Prostate gland (tissue), 2 donors: ENCODE data around the gene NAP1L4.

Experiments used
- POLR2A ChIP-seq: fragments of 450-650 bp; IDR thresholded peaks from one replicate; pipeline ENCODE4 v1.6.1; 2016; ENCODE audit warnings: antibody characterized with exemption, mild to moderate bottlenecking
- TF ChIP-seq, protein P1 (sequence below), 4 experiments: fragments of 200-600 bp in 2 of 4; fragments of 450-650 bp in 2 of 4; sonication (generic) in 2 of 4; IDR thresholded peaks; 1 replicate in 3 of 4; 2 replicates in 1 of 4; pipeline ENCODE4 v1.5.1; 2016 to 2019; ENCODE audit warnings: antibody characterized with exemption in 4 of 4, mild to moderate bottlenecking in 2 of 4, moderate library complexity in 2 of 4

DNA sequence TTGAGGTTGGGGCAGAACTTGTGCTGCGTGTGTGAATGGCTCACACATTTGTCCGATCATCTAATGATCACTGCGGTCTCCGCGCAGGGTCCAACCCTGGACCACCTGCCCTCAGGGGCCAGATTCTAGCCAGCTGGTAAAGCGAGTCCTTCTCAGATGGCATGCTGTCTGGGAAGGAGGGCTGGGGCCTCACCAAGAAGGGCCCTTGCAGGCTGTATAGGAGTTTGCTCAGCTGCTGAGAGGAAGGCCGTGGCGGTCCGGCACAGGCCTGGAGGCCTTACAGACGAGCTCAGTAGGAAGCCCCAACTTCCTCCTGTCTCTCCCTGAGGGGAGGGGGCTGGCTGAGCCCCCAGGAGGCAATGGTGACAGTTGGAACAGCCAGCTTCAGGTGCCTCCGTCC, 76.7 kb downstream of the NAP1L4 start:
- TF ChIP-seq, protein P1, sequence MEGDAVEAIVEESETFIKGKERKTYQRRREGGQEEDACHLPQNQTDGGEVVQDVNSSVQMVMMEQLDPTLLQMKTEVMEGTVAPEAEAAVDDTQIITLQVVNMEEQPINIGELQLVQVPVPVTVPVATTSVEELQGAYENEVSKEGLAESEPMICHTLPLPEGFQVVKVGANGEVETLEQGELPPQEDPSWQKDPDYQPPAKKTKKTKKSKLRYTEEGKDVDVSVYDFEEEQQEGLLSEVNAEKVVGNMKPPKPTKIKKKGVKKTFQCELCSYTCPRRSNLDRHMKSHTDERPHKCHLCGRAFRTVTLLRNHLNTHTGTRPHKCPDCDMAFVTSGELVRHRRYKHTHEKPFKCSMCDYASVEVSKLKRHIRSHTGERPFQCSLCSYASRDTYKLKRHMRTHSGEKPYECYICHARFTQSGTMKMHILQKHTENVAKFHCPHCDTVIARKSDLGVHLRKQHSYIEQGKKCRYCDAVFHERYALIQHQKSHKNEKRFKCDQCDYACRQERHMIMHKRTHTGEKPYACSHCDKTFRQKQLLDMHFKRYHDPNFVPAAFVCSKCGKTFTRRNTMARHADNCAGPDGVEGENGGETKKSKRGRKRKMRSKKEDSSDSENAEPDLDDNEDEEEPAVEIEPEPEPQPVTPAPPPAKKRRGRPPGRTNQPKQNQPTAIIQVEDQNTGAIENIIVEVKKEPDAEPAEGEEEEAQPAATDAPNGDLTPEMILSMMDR (IDR thresholded peaks at IDR 0.05): no peak
- no peak for TF ChIP-seq POLR2A
